HUES48 (cell line): Measurements from ENCODE around the gene PACS2.
"Not testable (repeated sequence)": the region's sequence is repeated elsewhere in the genome, so short reads cannot be mapped to it uniquely, and the experiment has no call there.

Experiments
- H3K27ac ChIP-seq: one replicate; pipeline ENCODE4 v1.7.0; 2013; ENCODE audit warnings: low read depth, low read length, inconsistent platforms
- H3K27me3 ChIP-seq: 2 replicates; pipeline ENCODE4 v1.6.1; 2013; ENCODE audit warnings: mild to moderate bottlenecking, low read length; ENCODE audit not compliant: control insufficient read depth, insufficient read depth
- H3K36me3 ChIP-seq: 2 replicates; pipeline ENCODE4 v1.6.1; 2013; ENCODE audit warnings: low read length; ENCODE audit not compliant: control insufficient read depth, insufficient read depth
- H3K4me1 ChIP-seq: 2 replicates; pipeline ENCODE4 v1.6.1; 2013; ENCODE audit warnings: mild to moderate bottlenecking, low read length; ENCODE audit not compliant: control insufficient read depth, insufficient read depth
- H3K4me3 ChIP-seq: 2 replicates; pipeline ENCODE4 v1.5.1; 2013; ENCODE audit warnings: mild to moderate bottlenecking, low read depth, low read length
- H3K9ac ChIP-seq: 2 replicates; pipeline ENCODE4 v1.6.1; 2013; ENCODE audit warnings: mild to moderate bottlenecking, low read depth, low read length, moderate library complexity
- H3K9me3 ChIP-seq: 2 replicates; pipeline ENCODE4 v1.6.1; 2013; ENCODE audit warnings: low read length; ENCODE audit not compliant: control insufficient read depth, insufficient read depth

The PACS2 gene

GRCh38 chr14:105279642-105280361 lies 34.7 kb upstream of the PACS2 start:
- Histone ChIP-seq H3K4me1 (no peaks in the 10 kb centered on the region), H3K27ac (no peak overlapping the region), H3K36me3 (no peaks in the 10 kb centered on the region)

GRCh38 chr14:105280525-105280924 lies 34.0 kb upstream of the PACS2 start:
- no peaks in the 10 kb centered on the region for H3K27me3 ChIP-seq
- H3K9ac ChIP-seq, result no peak overlapping the region
- no peak overlapping the region for H3K27ac ChIP-seq
- H3K9me3 ChIP-seq, result no peaks in the 10 kb centered on the region
- H3K4me3 ChIP-seq, result no peak overlapping the region
- H3K36me3 ChIP-seq, result no peaks in the 10 kb centered on the region
- no peaks in the 10 kb centered on the region for H3K4me1 ChIP-seq

More at GRCh38 chr14:105279642-105280361, 34.7 kb upstream of the PACS2 start:
- Histone ChIP-seq H3K27me3 (no peaks in the 10 kb centered on the region), H3K4me3 (no peak overlapping the region), H3K9ac (no peak overlapping the region), H3K9me3 (no peaks in the 10 kb centered on the region)

- no peak overlapping the region for H3K4me3 ChIP-seq
- H3K36me3 ChIP-seq, result no peaks in the 10 kb centered on the region
- H3K27me3 ChIP-seq, result no peaks in the 10 kb centered on the region
- no peak overlapping the region for H3K27ac ChIP-seq
- no peaks in the 10 kb centered on the region for H3K4me1 ChIP-seq
- no peaks in the 10 kb centered on the region for H3K9me3 ChIP-seq
- no peak overlapping the region for H3K9ac ChIP-seq
These were observed 33.0 kb upstream of the PACS2 start for GRCh38 chr14:105281371-105282097.

- peak overlapping the region; percentile 29 for H3K27ac ChIP-seq
- H3K36me3 ChIP-seq, result no peaks in the 10 kb centered on the region
- no peaks in the 10 kb centered on the region for H3K27me3 ChIP-seq
- no peaks in the 10 kb centered on the region for H3K9me3 ChIP-seq
- no peak overlapping the region for H3K4me3 ChIP-seq
- no peaks in the 10 kb centered on the region for H3K4me1 ChIP-seq
- H3K9ac ChIP-seq, result no peak overlapping the region
These were observed 32.3 kb upstream of the PACS2 start for GRCh38 chr14:105282098-105282725.

GRCh38 chr14:105283028-105283427 lies 31.5 kb upstream of the PACS2 start:
- Histone ChIP-seq H3K36me3 (no peaks in the 10 kb centered on the region), H3K27ac (no peak overlapping the region), H3K4me1 (no peaks in the 10 kb centered on the region), H3K9me3 (no peaks in the 10 kb centered on the region), H3K4me3 (no peak overlapping the region), H3K27me3 (no peaks in the 10 kb centered on the region), H3K9ac (no peak overlapping the region)

- H3K4me1 ChIP-seq, result no peaks in the 10 kb centered on the region
- no peaks in the 10 kb centered on the region for H3K27me3 ChIP-seq
- no peaks in the 10 kb centered on the region for H3K36me3 ChIP-seq
- no peak overlapping the region for H3K27ac ChIP-seq
- no peaks in the 10 kb centered on the region for H3K9me3 ChIP-seq
- H3K9ac ChIP-seq, result no peak overlapping the region
- no peak overlapping the region for H3K4me3 ChIP-seq
These were observed 30.6 kb upstream of the PACS2 start for GRCh38 chr14:105283899-105284298.

- no peak overlapping the region for H3K4me3 ChIP-seq
- no peak overlapping the region for H3K9ac ChIP-seq
- no peaks in the 10 kb centered on the region for H3K4me1 ChIP-seq
- no peaks in the 10 kb centered on the region for H3K9me3 ChIP-seq
- H3K36me3 ChIP-seq, result no peaks in the 10 kb centered on the region
- no peaks in the 10 kb centered on the region for H3K27me3 ChIP-seq
- no peak overlapping the region for H3K27ac ChIP-seq
These were observed 29.4 kb upstream of the PACS2 start for GRCh38 chr14:105285174-105285573.

- Histone ChIP-seq H3K9me3 (no peaks in the 10 kb centered on the region), H3K27ac (no peak overlapping the region), H3K27me3 (no peaks in the 10 kb centered on the region), H3K36me3 (no peaks in the 10 kb centered on the region), H3K9ac (no peak overlapping the region), H3K4me3 (no peak overlapping the region), H3K4me1 (no peaks in the 10 kb centered on the region)
These were observed 27.8 kb upstream of the PACS2 start for GRCh38 chr14:105286759-105287144.

- no peaks in the 10 kb centered on the region for H3K4me1 ChIP-seq
- no peaks in the 10 kb centered on the region for H3K9me3 ChIP-seq
- no peaks in the 10 kb centered on the region for H3K27me3 ChIP-seq
- H3K27ac ChIP-seq, result no peak overlapping the region
- H3K9ac ChIP-seq, result no peak overlapping the region
- no peak overlapping the region for H3K4me3 ChIP-seq
- no peaks in the 10 kb centered on the region for H3K36me3 ChIP-seq
These were observed 27.1 kb upstream of the PACS2 start for GRCh38 chr14:105287249-105288102.

- not testable (repeated sequence) for H3K4me1 ChIP-seq, H3K9me3 ChIP-seq, H3K9ac ChIP-seq, H3K36me3 ChIP-seq, H3K4me3 ChIP-seq, H3K27ac ChIP-seq, H3K27me3 ChIP-seq
These were observed 25.6 kb upstream of the PACS2 start for GRCh38 chr14:105288936-105289335.
